Skeletal muscle tissue (tissue), 4 donors: ENCODE measurements around the gene FBXL3. TPM values are rescaled to one million over a fixed set of nuclear protein-coding genes. Genes with fewer than 3 reads are reported as not detected.
"Not testable (repeated sequence)": the region's sequence is repeated elsewhere in the genome, so short reads cannot be mapped to it uniquely, and the experiment has no call there.

ENCODE experiments used
- H3K27ac ChIP-seq: one replicate; pipeline ENCODE4 v1.7.0; 2013; ENCODE audit warnings: mild to moderate bottlenecking, low read depth, low read length, inconsistent platforms
- H3K27me3 ChIP-seq, 3 donors: one replicate each; pipeline ENCODE4 v1.7.0; 2013; ENCODE audit warnings: low read length in 3 of 3; ENCODE audit not compliant: control insufficient read depth in 3 of 3, insufficient read depth in 3 of 3
- H3K36me3 ChIP-seq, 3 donors: one replicate each; pipeline ENCODE4 v1.7.0; 2013; ENCODE audit warnings: low read length in 3 of 3; ENCODE audit not compliant: control insufficient read depth in 3 of 3, insufficient read depth in 3 of 3
- H3K4me1 ChIP-seq, 3 donors: one replicate each; pipeline ENCODE4 v1.7.0; 2013; ENCODE audit warnings: low read length in 3 of 3, mild to moderate bottlenecking in 3 of 3; ENCODE audit not compliant: control insufficient read depth in 3 of 3, insufficient read depth in 3 of 3
- H3K4me3 ChIP-seq, 3 donors: one replicate each; pipeline ENCODE4 v1.7.0; 2013; ENCODE audit warnings: low read length in 3 of 3
- H3K9ac ChIP-seq, 3 donors: one replicate each; pipeline ENCODE4 v1.7.0; 2013; ENCODE audit warnings: low read length in 3 of 3, mild to moderate bottlenecking in 3 of 3, moderate library complexity in 2 of 3, low read depth in 1 of 3
- H3K9me3 ChIP-seq, 3 donors: one replicate each; pipeline ENCODE4 v1.7.0; 2013; ENCODE audit warnings: low read length in 3 of 3; ENCODE audit not compliant: control insufficient read depth in 3 of 3
- total RNA-seq: library from RNA; depleted of rRNA; stranded (reverse); fragments of >200 nt; gene quantifications from one replicate; pipeline ENCODE4 v1.2.3, GENCODE V29; 2014
- donor health status: Osteomylitis.

The FBXL3 gene
- total RNA-seq, 1 donor from 2014 or later, result 50.6 TPM

GRCh38 chr13:76973920-76974617, 52.9 kb downstream of the FBXL3 start:
- H3K9me3 ChIP-seq, result no peaks in the 10 kb centered on the region
- H3K27ac ChIP-seq, result no peak overlapping the region
- no peaks in the 10 kb centered on the region for H3K4me1 ChIP-seq
- H3K27me3 ChIP-seq, result no peaks in the 10 kb centered on the region
- no peak overlapping the region for H3K9ac ChIP-seq
- H3K36me3 ChIP-seq, result no peaks in the 10 kb centered on the region
- no peak overlapping the region for H3K4me3 ChIP-seq

- Histone ChIP-seq H3K27ac (no peak overlapping the region), H3K9me3 (no peaks in the 10 kb centered on the region), H3K9ac (peak overlapping the region in 1 of 3 donors; percentile 3), H3K4me3 (no peak overlapping the region), H3K27me3 (peaks cover 0 to 3% (median 0%) of the 10 kb centered on the region in 3 donors), H3K4me1 (peaks cover 0 to 6% (median 0%) of the 10 kb centered on the region in 3 donors), H3K36me3 (no peaks in the 10 kb centered on the region)
These were observed 54.8 kb downstream of the FBXL3 start for GRCh38 chr13:76971851-76972829.

DNA sequence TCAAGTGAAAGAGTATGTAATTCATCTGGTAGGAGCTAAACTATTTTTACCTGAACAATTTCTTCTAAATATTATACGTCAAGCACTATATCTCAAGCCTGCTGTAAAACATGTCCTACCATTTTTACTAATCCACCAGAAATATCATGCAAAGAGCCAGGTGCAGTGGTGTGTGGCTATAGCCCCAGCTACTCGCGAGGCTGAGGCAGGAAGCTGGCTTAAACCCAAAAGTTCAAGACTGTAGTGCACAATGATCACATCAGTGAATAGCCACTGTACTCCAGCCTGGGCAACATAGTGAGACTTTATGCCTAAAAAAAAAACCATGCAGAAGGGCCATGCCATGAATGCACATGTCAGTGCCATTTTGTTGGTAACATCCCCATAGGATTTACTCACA, 55.7 kb downstream of the FBXL3 start:
- no peaks in the 10 kb centered on the region for H3K9me3 ChIP-seq
- H3K27me3 ChIP-seq, result peaks cover 0 to 3% (median 0%) of the 10 kb centered on the region in 3 donors
- no peak overlapping the region for H3K9ac ChIP-seq
- no peak overlapping the region for H3K27ac ChIP-seq
- H3K4me3 ChIP-seq, result no peak overlapping the region
- peaks cover 0 to 6% (median 0%) of the 10 kb centered on the region in 3 donors for H3K4me1 ChIP-seq
- H3K36me3 ChIP-seq, result no peaks in the 10 kb centered on the region

DNA sequence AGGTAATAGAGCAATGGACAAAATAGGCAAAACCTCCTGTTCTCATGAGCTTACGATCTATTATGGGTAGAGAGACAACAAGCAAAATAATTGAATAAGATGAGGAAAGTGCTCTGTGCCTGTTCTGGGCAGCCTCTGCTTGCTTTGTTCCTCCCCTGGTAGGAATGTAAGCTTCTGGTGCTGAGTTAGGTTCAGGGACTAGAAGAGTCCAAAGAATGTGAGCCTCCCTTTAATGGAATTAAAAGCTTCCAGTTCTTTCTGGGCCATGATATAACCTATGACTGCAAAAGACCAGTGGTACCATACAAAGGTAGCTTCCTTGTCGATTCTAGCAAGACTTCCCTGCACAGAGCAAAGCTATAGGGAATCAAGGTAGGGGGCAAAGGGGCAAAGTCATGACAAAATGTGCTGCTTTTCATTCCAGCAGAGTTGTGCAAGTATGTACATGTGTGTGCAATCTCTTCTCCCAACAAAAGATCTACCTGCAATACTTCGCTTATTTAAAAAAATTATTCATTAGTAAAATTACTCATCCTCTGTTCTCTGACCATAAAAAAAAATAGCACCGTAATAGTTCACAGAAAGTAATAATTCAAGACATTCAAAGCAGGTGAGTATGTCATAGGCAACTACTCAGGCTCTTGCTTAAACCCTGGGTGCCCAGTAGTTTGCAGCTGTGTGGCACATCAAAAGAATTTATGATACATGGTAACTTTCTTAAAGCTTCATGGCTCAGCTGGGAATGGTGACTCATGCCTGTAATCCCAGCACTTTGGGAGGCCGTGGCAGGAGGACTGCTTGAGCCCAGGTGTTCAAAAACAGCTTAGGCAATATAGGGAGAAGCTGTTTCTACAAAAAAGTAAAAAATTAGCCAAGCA, 57.2 kb downstream of the FBXL3 start:
- no peaks in the 10 kb centered on the region for H3K9me3 ChIP-seq
- H3K36me3 ChIP-seq, result no peaks in the 10 kb centered on the region
- H3K27ac ChIP-seq, result no peak overlapping the region
- peaks cover 0 to 11% (median 6%) of the 10 kb centered on the region in 3 donors for H3K4me1 ChIP-seq
- no peak overlapping the region for H3K9ac ChIP-seq
- no peak overlapping the region for H3K4me3 ChIP-seq
- peaks cover 0 to 3% (median 0%) of the 10 kb centered on the region in 3 donors for H3K27me3 ChIP-seq

GRCh38 chr13:76968041-76968440, 58.9 kb downstream of the FBXL3 start:
- H3K27ac ChIP-seq, result no peak overlapping the region
- no peaks in the 10 kb centered on the region for H3K36me3 ChIP-seq
- no peak overlapping the region for H3K4me3 ChIP-seq
- no peak overlapping the region for H3K9ac ChIP-seq
- no peaks in the 10 kb centered on the region for H3K9me3 ChIP-seq
- H3K27me3 ChIP-seq, result peaks cover 0 to 3% (median 0%) of the 10 kb centered on the region in 3 donors
- peaks cover 0 to 11% (median 6%) of the 10 kb centered on the region in 3 donors for H3K4me1 ChIP-seq

DNA sequence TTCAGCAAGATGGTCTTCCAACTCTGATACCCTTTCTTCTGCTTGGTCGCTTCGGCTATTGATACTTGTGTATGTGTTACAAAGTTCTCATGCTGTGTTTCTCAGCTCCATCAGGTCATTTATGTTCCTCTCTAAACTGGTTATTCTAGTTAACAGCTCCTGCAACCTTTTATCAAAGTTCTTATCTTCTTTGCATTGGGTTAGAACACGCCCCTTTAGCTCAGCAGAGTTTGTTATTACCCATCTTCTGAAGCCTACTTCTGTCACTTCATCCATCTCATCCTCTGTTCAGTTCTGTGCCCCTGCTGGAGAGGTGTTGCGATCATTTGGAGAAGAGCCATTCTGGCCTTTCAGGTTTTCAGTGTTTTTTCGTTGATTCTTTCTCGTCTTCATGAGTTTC, 59.9 kb downstream of the FBXL3 start:
- Histone ChIP-seq H3K27ac (no peak overlapping the region), H3K36me3 (no peaks in the 10 kb centered on the region), H3K4me1 (peaks cover 0 to 11% (median 6%) of the 10 kb centered on the region in 3 donors), H3K4me3 (no peak overlapping the region), H3K9ac (no peak overlapping the region), H3K27me3 (peaks cover 0 to 3% (median 0%) of the 10 kb centered on the region in 3 donors), H3K9me3 (no peaks in the 10 kb centered on the region)

GRCh38 chr13:76965759-76966421, 61.1 kb downstream of the FBXL3 start:
- no peak overlapping the region for H3K4me3 ChIP-seq
- peaks cover 0 to 3% (median 0%) of the 10 kb centered on the region in 3 donors for H3K27me3 ChIP-seq
- no peaks in the 10 kb centered on the region for H3K9me3 ChIP-seq
- H3K27ac ChIP-seq, result no peak overlapping the region
- H3K4me1 ChIP-seq, result peaks cover 0 to 11% (median 6%) of the 10 kb centered on the region in 3 donors
- no peaks in the 10 kb centered on the region for H3K36me3 ChIP-seq
- H3K9ac ChIP-seq, result no peak overlapping the region

DNA sequence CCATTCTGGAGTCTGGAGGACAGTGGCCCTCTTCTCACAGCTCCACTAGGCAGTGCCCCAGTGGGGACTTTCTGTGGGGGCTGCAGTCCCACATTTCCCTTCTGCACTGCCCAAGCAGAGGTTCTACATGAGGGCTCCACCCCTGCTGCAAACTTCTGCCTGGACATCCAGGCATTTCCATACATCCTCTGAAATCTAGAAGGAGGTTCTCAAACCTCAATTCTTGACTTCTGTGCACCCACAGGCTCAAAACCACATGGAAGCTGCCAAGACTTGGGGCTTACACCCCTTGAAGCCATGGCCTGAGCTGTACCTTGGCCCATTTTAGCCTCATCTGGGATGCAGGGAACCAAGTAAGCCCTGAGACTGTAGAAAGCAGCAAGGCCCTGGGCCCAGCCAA, 67.2 kb downstream of the FBXL3 start:
- H3K27me3 ChIP-seq, H3K36me3 ChIP-seq, H3K9me3 ChIP-seq, H3K9ac ChIP-seq, H3K27ac ChIP-seq, H3K4me3 ChIP-seq, H3K4me1 ChIP-seq: not testable (repeated sequence)

- H3K27me3 ChIP-seq, result no peaks in the 10 kb centered on the region
- H3K9me3 ChIP-seq, result peaks cover 0 to 2% (median 0%) of the 10 kb centered on the region in 3 donors
- no peak overlapping the region for H3K9ac ChIP-seq
- H3K4me1 ChIP-seq, result no peaks in the 10 kb centered on the region
- no peak overlapping the region for H3K4me3 ChIP-seq
- H3K36me3 ChIP-seq, result no peaks in the 10 kb centered on the region
- H3K27ac ChIP-seq, result no peak overlapping the region
These were observed 68.0 kb downstream of the FBXL3 start for GRCh38 chr13:76958841-76959432.
